Colon (tissue), 2 donors: ENCODE measurements around the gene AKT1S1.
"Not testable (repeated sequence)": the region's sequence is repeated elsewhere in the genome, so short reads cannot be mapped to it uniquely, and the experiment has no call there.

Experiments used
- FAIRE-seq: peaks from 2 replicates; lab custom pipeline; 2012; peaks lifted over from hg19 to GRCh38; lab: Jason Lieb, UNC
- donor health status: control.
- donor health status: control.

AKT1S1 gene

GRCh38 chr19:49836176-49837008 is 40.8 kb downstream of the AKT1S1 start:
- FAIRE-seq: no peak

DNA sequence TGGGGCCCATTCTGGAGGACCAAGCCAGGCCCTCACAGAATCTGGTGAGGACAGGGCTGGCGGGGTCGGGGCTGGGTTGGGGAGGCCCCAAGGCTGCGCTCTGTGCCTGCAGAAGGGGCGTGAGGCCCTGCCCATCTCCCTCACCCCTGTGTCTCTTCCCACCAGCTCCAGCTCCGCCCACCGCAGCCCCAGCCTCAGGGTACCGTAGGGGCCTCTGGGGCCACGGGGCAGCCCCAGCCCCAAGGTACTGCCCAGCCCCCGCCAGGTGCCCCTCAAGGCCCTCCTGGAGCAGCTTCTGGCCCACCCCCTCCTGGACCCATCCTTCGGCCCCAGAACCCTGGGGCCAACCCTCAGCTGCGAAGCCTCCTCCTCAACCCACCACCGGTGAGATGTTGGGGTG is 41.6 kb downstream of the AKT1S1 start:
- FAIRE-seq: no peak

GRCh38 chr19:49833599-49833998 is 43.6 kb downstream of the AKT1S1 start:
- FAIRE-seq: no peak

DNA sequence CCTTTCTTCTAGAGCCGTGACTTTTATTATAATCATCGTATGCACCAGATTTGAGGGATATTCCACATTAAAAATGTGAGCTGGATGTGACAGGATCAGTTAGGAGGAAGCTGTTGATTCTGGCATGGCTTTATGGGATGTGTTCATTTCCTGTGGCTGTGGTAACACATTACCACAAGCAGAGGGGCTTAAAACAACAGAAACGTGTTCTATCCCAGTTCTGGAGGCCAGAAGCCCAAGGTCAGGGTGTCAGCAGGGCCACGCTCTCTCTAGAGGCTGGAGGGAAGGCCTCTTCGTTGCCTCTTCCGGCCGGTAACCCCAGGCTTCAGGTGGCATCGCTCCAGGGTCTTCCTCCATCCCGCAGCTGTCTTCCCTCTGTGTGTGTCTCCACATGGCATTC is 44.6 kb downstream of the AKT1S1 start:
- FAIRE-seq: no peak

DNA sequence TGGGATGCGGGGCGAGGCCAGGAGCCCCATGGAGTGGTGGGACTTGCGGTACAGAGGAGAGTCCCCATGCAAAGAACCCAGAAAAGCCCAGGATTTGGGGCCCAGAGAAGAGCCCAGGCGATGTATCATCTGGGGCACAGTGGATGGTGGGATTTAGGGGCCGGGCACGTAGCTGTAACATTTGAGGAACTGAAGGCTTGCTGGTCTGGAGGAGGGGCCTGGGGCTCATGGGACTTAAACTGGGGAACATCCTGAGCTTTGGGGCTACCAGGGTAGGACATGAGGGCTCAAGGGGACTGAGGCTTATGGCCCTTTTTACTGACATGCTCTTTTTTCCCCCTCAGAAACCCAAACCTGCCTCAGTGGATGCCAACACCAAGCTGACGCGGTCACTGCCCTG is 45.6 kb downstream of the AKT1S1 start:
- FAIRE-seq: no peak

GRCh38 chr19:49830766-49831165 is 46.4 kb downstream of the AKT1S1 start:
- no peak for FAIRE-seq

DNA sequence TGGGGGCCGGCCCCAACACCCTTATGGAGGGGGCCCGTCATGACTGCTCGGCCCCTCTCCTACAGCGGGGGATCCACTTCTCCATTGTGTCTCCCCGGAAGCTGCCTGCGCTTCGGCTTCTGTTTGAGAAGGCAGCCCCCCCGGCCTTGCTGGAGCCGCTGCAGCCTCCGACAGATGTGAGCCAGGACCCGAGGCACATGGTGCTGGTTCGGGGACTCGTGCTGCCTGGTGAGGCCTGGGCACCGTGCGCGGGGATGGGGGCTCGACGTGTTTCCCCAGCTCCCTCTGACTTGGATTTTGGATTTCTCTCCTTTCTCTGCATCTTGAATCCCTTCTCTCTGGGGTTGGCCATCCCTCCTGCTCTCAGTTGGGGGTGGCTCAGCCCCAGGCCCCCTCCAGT is 47.4 kb downstream of the AKT1S1 start:
- FAIRE-seq: no peak

GRCh38 chr19:49829200-49829599 is 48.0 kb downstream of the AKT1S1 start:
- no peak for FAIRE-seq

DNA sequence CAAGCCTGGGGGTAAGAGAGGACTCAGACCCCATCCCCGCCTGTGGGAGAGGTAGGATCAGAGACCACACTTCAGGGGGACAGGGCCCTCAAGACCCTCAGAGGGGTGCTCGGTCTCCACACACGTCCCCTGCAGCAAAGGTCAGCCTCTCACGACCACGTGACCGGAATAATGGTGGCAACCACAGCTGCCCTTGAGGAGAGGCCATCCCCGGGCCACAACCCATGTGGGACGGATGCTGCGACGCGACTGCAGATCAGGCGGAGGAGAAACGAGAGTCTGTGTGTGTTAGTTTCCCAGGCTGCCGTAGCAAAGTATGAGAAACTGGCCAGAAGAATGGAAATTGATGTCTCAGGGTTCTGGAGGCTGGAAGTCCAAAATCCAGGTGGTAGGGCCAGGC is 50.1 kb downstream of the AKT1S1 start:
- FAIRE-seq: no peak

DNA sequence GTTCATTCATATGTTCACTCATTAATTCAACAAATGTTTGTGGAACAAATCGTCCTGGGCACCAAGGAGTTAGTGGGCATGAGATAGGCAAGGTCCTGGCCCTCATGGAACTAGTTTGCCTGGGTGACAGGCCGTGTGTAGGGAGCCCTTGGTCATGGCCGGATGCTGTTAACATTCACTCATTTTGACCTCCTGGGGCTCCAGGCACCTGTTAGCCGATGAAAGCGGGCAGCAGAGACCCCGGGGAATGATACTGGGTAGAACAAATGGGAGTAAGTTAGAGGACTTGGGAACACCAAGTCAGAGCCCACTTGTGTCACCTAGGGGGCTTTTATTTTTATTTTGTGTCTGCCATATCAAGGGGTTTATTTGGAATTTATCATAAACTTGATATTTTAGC is 52.5 kb downstream of the AKT1S1 start:
- FAIRE-seq: no peak

GRCh38 chr19:49823472-49823871 is 53.7 kb downstream of the AKT1S1 start:
- no peak for FAIRE-seq

DNA sequence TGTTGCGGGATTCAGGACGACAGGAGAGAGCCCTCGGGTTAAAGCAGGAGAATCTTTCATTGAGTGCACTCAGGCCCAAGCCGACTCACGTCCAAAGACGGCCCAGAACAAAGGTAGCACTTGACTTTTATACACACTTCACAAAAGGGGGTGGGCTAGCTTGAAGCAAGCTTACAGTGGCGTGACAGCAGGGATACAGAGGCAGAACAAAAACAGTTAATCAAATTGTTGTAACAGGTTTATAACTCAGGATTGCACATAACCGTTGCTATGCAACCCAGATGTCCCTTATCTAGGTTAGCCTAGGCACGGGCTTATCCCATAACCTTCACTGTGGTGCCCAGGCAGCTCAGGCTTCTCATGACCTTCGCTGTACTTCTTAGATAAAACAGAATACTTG is 57.0 kb downstream of the AKT1S1 start:
- no peak for FAIRE-seq

- FAIRE-seq: not testable (repeated sequence)
Measured at GRCh38 chr19:49819452-49820115, 57.6 kb downstream of the AKT1S1 start.
